Islet precursor cell (in vitro differentiated cells): ENCODE measurements around the gene APOA1.

Experiments
- DNase-seq: peaks from one replicate; pipeline ENCODE4 v3.0.0-alpha.2; 2018

The APOA1 gene

DNA sequence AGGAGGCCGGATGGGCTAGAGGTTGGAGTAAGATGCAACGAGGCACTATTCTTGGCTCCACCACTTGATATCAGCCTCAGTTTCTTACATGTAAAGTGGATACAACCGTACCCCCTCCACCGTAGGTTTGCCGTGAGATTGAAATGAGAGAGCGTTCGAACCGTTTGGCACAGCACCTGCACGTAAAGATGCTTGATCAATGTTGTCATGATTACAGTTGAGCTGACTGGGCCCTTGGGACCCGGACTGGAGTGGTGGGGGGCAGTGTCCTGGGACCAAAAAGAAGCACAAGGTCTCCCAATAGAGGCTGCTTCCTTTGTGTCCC is 4.0 kb downstream of the APOA1 start:
- no peak for DNase-seq

DNA sequence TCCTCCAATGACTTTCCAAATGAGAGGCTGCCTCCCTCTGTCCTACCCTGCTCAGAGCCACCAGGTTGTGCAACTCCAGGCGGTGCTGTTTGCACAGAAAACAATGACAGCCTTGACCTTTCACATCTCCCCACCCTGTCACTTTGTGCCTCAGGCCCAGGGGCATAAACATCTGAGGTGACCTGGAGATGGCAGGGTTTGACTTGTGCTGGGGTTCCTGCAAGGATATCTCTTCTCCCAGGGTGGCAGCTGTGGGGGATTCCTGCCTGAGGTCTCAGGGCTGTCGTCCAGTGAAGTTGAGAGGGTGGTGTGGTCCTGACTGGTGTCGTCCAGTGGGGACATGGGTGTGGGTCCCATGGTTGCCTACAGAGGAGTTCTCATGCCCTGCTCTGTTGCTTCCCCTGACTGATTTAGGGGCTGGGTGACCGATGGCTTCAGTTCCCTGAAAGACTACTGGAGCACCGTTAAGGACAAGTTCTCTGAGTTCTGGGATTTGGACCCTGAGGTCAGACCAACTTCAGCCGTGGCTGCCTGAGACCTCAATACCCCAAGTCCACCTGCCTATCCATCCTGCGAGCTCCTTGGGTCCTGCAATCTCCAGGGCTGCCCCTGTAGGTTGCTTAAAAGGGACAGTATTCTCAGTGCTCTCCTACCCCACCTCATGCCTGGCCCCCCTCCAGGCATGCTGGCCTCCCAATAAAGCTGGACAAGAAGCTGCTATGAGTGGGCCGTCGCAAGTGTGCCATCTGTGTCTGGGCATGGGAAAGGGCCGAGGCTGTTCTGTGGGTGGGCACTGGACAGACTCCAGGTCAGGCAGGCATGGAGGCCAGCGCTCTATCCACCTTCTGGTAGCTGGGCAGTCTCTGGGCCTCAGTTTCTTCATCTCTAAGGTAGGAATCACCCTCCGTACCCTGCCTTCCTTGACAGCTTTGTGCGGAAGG is 4.8 kb downstream of the APOA1 start:
- no peak for DNase-seq

DNA sequence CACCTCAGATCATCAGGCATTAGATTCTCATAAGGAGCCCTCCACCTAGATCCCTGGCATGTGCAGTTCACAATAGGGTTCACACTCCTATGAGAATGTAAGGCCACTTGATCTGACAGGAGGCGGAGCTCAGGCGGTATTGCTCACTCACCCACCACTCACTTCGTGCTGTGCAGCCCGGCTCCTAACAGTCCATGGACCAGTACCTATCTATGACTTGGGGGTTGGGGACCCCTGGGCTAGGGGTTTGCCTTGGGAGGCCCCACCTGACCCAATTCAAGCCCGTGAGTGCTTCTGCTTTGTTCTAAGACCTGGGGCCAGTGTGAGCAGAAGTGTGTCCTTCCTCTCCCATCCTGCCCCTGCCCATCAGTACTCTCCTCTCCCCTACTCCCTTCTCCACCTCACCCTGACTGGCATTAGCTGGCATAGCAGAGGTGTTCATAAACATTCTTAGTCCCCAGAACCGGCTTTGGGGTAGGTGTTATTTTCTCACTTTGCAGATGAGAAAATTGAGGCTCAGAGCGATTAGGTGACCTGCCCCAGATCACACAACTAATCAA is 5.6 kb downstream of the APOA1 start:
- DNase-seq, result no peak

DNA sequence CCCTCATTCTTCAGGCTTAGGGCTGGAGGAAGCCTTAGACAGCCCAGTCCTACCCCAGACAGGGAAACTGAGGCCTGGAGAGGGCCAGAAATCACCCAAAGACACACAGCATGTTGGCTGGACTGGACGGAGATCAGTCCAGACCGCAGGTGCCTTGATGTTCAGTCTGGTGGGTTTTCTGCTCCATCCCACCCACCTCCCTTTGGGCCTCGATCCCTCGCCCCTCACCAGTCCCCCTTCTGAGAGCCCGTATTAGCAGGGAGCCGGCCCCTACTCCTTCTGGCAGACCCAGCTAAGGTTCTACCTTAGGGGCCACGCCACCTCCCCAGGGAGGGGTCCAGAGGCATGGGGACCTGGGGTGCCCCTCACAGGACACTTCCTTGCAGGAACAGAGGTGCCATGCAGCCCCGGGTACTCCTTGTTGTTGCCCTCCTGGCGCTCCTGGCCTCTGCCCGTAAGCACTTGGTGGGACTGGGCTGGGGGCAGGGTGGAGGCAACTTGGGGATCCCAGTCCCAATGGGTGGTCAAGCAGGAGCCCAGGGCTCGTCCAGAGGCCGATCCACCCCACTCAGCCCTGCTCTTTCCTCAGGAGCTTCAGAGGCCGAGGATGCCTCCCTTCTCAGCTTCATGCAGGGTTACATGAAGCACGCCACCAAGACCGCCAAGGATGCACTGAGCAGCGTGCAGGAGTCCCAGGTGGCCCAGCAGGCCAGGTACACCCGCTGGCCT is 7.1 kb downstream of the APOA1 start:
- DNase-seq, result no peak

DNA sequence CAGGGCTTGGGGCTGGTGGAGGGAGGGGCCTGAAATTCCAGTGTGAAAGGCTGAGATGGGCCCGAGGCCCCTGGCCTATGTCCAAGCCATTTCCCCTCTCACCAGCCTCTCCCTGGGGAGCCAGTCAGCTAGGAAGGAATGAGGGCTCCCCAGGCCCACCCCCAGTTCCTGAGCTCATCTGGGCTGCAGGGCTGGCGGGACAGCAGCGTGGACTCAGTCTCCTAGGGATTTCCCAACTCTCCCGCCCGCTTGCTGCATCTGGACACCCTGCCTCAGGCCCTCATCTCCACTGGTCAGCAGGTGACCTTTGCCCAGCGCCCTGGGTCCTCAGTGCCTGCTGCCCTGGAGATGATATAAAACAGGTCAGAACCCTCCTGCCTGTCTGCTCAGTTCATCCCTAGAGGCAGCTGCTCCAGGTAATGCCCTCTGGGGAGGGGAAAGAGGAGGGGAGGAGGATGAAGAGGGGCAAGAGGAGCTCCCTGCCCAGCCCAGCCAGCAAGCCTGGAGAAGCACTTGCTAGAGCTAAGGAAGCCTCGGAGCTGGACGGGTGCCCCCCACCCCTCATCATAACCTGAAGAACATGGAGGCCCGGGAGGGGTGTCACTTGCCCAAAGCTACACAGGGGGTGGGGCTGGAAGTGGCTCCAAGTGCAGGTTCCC is 7.8 kb downstream of the APOA1 start, which contains the start of gene APOC3:
APOC3 (plus strand) TSS at position 383 of the 659 bp plus-strand sequence. CDS start 676 bp downstream, outside the sequence.
- no peak for DNase-seq

DNA sequence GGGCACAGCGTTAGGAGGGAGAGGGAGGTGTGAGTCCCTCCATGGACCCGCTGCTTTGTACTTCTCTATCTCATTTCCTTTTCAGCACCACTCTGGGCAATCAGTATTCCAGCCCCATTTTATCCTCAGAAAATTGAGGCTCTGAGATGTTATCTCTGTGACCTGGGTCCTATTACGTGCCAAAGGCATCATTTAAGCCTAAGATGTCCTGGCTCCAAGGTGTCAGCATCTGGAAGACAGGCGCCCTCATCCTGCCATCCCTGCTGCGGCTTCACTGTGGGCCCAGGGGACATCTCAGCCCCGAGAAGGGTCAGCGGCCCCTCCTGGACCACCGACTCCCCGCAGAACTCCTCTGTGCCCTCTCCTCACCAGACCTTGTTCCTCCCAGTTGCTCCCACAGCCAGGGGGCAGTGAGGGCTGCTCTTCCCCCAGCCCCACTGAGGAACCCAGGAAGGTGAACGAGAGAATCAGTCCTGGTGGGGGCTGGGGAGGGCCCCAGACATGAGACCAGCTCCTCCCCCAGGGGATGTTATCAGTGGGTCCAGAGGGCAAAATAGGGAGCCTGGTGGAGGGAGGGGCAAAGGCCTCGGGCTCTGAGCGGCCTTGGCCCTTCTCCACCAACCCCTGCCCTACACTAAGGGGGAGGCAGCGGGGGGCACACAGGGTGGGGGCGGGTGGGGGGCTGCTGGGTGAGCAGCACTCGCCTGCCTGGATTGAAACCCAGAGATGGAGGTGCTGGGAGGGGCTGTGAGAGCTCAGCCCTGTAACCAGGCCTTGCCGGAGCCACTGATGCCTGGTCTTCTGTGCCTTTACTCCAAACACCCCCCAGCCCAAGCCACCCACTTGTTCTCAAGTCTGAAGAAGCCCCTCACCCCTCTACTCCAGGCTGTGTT is 8.5 kb downstream of the APOA1 start:
- DNase-seq, result no peak

DNA sequence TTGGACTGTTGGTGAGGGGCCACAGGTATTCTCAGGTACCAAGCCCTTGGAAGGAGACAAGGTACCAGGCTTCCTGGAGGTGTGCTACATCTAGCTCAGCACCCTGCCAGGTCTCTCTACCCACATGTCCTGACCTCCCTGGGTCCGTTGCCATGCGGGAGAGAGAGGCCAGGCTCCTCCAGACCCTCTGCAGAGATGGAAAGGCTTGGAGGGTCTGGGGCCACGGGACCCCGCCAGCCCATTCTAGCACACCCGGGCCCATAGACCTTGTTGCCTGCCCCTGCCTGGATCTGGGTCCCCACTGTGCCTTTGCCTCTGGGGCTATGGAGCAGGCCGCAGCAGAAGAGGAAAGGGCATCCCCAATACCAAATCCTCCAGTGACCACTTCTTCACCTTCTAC is 10.0 kb downstream of the APOA1 start:
- DNase-seq, result no peak

DNA sequence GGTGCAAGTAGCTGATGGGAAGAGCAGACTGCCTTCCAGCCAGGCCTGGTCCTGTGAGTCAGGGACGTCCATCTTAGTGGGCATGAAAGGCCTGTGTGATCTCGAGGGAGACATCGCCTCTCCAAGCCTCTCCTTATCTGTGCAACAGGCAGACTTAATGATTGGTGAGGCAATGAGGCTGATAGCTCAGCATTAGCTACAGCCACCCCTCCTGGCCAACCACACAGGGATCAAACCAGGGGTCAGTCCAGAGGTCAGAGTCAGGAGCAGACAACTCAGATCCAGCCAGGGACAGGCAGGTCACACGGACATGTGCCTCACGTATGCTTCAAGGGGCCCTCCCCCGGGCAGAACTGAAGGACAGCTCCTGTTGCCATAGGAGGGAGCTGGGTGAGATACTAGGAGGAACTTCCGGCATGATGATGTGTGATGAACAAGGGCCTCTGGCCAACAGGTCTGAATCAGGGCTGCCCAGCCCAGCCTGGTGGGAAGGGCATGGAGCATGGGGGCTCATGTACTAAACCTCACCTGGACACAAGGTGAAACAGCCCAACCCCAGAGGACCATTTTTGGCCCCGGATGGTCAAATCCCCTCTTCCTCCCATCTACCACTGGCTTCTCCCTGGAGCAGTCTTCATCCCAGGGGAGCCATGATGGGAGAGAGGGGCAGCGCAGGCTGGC is 10.5 kb downstream of the APOA1 start:
- DNase-seq, result peak; percentile 68

DNA sequence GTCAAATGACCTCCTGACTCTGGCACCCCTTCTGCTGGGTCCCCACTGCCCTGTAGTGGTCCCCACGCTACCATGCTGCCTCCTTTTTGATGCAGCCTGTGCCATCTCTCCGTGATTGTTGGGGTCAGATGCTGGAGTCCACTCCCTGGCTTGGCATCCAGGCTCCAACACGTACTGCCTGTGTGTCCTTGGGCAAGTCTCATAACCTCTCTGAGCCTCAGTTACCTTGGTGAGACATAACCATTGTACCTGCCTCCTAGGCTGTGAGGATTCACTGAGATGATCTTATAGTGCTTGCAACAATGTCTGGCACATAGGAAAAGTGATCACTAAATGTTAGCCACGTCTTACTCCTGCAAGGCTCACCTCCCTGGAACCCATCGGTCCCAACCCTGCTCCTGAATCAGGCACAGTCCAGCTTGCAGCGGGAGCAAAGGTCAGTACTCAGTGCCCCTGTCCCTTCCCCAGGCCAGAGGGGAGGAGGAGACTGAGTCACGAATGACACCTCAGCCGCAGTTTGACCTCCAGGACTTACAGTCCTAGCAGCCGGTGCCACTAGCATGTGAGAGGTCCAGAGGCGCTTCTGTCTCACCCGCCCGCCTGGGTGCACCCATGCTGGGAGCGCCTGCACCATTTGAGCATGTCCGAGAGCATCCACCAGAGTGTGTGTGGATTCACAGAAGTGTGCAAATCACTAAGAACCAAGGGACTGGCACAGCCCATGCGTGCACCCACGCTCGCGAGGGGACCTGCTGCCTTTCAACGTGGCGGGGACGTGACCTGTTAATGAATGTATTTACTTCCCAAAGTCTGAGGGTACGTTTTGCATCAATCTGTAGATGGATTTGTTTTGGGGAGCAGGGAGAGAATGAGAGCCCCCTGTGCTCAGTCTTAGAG is 11.3 kb downstream of the APOA1 start:
- DNase-seq, result no peak

DNA sequence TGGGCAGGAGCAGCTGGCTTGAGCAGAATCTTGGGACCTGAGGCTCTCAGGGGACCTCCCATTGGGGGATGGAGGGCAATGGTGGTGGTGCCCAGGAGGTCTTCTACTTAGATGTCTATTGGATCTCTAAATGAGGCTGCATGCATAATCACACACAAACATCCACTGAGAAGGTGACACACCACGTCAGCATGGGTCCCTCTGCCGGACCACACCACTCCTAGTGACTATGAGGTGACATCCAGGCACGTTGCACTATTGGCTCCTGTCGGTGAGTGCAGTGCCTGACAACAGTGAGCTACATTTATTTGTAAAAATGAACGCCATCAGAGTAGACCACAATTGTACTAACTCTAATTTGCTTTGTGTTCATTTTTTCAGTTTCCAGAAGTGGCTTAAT is 12.0 kb downstream of the APOA1 start:
- DNase-seq, result no peak

DNA sequence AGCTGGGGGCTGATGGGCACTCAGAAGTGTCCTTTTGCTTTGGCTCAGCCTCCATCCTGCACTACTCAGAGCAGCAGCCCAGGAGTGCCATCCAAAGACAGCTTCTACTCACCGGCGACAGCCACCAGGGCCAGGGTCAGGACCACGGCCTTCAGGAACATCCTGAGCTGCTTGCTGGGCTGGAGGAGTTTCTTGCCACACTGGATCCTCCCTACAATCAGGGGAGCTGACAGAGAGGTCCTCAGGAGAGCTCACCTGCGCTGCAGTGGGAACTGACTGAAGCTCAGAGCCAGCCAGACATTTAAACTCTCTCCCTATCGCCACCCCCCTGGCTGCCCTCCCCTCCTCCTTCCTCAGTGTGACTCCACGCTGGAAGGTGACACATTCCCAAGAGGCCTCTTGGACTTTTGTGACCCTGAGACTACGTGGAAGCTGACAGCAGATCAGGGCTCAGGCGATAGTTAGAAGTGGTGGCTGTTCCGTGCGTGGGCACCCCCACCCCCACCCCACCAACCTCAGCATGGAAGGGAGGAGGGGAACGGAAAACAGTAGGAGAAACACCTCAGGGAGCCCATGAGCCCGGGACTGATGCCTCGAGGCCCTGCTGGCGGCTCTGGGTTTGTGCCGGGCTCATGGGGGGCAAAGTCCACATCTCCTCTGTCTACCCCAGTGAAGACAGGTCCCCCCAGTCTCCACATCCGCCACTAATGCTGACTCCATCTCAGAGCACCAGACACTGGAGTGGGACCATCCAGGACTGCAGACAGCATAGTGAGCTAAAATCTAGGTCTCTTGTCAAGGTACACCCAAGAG is 14.2 kb downstream of the APOA1 start, which contains the start of gene APOA4:
APOA4 (minus strand) TSS at position 274 of the 813 bp plus-strand sequence; CDS start at position 161, 113 bp downstream.
- DNase-seq, result peak; percentile 50

DNA sequence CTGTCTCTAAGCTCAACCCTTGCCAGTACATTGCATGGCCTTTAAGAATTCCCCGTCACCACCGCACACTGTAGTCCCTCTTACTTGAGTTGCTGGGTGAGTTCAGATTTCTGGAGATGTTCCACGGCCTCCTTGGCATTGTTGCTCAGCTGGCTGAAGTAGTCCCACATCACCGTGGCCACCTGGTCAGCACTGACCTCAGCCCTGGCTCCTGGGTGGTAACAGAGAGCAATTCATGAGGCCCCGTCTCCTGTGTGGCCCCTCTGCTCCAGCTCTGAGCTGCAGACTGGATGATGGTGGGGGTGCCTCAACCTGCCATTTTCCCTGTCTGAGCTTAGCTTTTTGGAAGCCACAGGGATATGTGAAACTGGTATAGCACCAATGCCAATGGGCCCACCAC is 14.8 kb downstream of the APOA1 start:
- peak; percentile 24 for DNase-seq

DNA sequence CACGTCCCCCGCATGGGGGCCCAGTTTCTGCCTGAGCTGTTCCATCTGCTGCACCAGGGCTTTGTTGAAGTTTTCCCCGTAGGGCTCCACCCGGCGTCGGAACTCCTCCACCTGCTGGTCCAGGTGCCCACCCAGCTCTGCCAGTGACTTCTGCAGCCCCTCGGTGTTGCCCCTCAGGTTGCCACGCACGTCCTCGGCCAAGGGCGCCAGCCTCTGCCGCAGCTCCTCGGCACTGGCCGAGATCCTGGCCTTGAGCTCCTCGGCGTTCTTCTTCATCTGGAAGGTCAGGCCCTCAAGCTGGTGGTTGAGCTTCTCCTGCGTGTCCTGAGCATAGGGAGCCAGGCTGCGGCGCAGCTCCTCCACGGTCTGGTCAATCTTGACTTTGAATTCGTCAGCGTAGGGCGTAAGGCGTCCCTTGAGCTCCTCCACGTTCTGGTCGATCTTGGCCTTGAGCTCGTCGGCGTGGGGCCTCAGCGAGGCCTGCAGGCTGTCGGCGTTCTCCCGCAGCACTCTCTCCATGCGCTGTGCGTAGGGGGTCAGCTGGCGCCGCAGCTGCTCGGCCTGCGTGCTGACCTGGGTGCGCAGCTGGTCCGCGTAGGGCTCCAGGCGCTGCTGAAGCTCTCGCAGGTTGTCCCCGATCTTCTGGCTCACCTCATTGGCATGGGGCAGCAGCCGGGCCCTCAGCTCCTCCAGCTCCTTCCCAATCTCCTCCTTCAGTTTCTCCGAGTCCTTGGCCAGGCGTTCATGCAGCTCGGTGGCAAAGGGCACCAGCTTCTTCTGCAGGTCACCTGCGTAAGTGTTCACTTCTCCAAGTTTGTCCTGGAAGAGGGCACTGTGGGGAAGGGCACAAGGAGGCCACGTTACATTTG is 16.1 kb downstream of the APOA1 start:
- peak; percentile 40 for DNase-seq

DNA sequence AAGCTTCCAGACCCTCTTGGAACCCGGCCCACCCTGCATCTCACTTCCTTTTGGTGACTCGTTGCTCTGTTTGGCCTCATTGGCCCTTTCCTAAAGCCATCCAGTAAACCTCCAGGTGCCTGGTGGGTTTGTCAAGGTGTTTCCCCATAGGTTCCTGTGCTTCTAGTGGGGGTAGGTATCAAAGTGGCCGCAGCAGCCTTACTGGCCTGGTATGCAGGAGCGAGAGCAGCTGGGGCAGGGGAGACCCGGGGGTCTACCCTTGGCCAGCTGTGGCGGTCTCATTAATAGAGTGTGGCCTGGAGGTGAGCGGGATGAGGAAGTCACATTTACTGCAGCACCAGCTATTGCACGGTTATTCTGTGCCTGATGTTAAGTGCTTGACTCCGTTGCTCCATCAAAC is 18.4 kb downstream of the APOA1 start:
- DNase-seq, result no peak

DNA sequence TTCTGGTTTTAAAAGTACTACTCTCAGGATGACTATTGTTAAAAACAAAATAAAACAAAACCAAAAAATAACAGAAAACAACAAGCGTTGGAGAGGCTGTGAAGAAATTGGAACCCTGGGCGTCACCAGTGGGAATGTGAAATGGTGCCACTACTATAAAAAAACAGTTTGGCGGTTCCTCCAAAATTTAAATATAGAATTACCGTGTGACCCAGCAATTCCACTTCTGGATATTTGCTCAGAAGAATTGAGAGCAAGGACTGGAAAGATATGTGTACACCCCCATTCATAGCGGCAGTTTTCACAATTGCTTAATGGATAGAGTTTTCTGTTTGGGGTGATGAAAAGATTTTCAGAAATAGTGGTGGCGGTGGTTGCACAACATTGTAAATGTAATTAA is 22.9 kb downstream of the APOA1 start:
- no peak for DNase-seq

DNA sequence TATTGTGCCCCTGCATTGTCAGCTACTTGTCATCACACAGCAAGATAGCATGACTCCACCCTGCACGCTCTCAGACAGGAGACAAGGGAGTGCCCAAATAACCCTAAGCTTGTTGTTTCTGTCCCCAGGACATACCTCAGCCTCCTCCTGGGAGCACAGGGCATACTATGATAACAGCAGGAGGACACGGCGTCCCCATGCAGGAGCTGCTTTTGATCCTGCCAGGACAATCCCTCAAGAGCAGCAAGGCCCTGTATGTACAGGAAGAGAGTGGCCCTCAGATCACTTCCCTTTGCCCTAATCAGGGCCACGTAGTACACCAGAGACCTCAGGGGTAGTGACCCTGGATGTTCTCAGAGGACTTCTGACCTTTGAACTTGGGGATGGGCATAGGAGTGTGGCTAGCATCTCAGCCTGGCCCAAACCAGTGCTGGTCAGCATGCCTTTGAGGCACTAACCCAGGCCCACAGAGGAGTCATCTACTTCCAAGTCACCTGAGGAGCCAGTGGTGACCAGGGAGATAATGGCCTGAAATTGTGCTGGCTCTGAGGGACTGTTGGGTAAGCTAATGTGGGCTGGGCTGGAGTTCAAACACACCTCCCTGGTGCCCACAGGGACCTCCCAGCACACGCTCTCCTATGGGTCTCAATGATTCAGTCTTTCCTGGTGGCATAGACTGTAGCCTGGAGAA is 23.5 kb downstream of the APOA1 start:
- DNase-seq, result no peak

DNA sequence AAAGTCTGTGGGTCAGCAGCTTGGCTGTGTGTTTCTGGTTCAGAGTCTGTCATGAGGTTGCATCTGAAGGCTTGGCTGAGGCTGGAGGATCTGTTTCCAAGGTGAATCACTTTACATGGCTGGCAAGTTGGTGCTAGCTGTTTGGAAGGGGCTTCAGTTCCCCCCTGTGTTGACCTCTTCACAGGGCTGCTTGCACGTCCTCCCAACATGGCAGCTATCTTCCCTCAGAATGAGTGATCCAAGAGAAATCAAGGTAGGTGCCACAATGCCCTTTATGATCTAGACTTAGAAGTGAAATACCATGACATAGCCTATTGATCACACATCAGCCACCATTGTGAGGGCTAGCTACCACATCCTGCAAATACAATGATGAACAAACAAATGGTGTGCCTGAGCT is 24.3 kb downstream of the APOA1 start:
- DNase-seq, result no peak

DNA sequence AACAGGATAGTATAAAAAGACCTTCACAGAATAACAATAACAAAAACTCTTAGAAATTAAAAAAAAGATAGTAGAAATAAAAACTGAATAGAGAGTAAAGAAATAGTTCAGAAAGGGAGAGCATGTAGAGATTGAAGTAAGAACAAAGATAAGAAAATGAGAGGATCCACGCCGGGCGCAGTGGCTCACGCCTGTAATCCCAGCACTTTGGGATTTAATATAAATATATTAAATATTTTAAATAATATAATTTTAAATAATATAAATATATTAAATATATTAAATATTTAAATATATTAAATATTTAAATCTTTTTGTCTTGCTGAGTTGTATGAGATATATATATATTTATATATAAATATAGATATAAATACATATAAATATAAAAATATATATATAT is 25.3 kb downstream of the APOA1 start:
- DNase-seq, result no peak
